Ishikawa (cell line): ENCODE measurements around the gene GRM2.

Source experiments
- CEBPB ChIP-seq: IDR thresholded peaks from 2 replicates; pipeline ENCODE4 v1.6.1; 2012
- CREB1 ChIP-seq: IDR thresholded peaks from 2 replicates; pipeline ENCODE4 v1.6.1; 2012; ENCODE audit warnings: low read depth
- EP300 ChIP-seq: IDR thresholded peaks from 2 replicates; pipeline ENCODE4 v1.6.1; 2012; ENCODE audit warnings: borderline replicate concordance
- FOXM1 ChIP-seq: IDR thresholded peaks from 2 replicates; pipeline ENCODE4 v1.6.1; 2012; ENCODE audit warnings: low read depth, borderline replicate concordance
- NFIC ChIP-seq: IDR thresholded peaks from 2 replicates; pipeline ENCODE4 v1.6.1; 2012
- RAD21 ChIP-seq: IDR thresholded peaks from 2 replicates; pipeline ENCODE4 v1.6.1; 2012; ENCODE audit warnings: low read depth
- TAF1 ChIP-seq: IDR thresholded peaks from 2 replicates; pipeline ENCODE4 v1.6.1; 2012; ENCODE audit warnings: low read depth, mild to moderate bottlenecking
- TCF12 ChIP-seq: IDR thresholded peaks from 2 replicates; pipeline ENCODE4 v1.6.1; 2012; ENCODE audit warnings: low read depth
- TEAD4 ChIP-seq: IDR thresholded peaks from 2 replicates; pipeline ENCODE4 v1.6.1; 2012
- YY1 ChIP-seq: IDR thresholded peaks from 2 replicates; pipeline ENCODE4 v1.6.1; 2012; ENCODE audit warnings: low read depth
- ZBTB7A ChIP-seq: IDR thresholded peaks from 2 replicates; pipeline ENCODE4 v1.6.1; 2012; ENCODE audit warnings: low read depth
- TF ChIP-seq, protein P1 (sequence below): IDR thresholded peaks from 2 replicates; pipeline ENCODE4 v1.6.1; 2012; ENCODE audit warnings: low read depth, mild to moderate bottlenecking
- TF ChIP-seq, protein P2 (sequence below): IDR thresholded peaks from 2 replicates; pipeline ENCODE4 v1.6.1; 2012
- TF ChIP-seq, protein P3 (sequence below): IDR thresholded peaks from 2 replicates; pipeline ENCODE4 v1.6.1; 2012

DNA sequence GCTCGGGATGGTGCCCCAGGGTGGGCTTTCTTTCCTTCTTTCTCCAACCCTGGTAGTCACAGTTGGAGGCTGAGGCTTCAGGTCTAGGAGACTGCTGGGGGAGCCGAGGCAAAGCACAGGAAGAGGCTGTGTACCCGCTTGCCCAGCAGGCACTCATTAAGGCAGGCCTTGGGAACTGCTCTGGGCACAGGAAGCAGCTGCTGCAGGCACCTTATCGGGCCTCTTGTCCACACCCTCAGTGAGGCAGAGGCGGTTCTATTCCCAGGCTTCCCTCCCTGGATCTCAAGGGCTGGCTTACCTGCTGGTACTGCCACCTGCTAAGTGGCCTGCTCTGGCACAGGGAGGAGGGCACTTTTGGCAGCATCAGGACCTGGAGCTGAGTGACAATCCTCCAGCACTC is 15.8 kb upstream of the GRM2 start:
- TF ChIP-seq TEAD4, result no peak
- no peak for TF ChIP-seq RAD21
- no peak for TF ChIP-seq EP300
- TF ChIP-seq, protein P1, sequence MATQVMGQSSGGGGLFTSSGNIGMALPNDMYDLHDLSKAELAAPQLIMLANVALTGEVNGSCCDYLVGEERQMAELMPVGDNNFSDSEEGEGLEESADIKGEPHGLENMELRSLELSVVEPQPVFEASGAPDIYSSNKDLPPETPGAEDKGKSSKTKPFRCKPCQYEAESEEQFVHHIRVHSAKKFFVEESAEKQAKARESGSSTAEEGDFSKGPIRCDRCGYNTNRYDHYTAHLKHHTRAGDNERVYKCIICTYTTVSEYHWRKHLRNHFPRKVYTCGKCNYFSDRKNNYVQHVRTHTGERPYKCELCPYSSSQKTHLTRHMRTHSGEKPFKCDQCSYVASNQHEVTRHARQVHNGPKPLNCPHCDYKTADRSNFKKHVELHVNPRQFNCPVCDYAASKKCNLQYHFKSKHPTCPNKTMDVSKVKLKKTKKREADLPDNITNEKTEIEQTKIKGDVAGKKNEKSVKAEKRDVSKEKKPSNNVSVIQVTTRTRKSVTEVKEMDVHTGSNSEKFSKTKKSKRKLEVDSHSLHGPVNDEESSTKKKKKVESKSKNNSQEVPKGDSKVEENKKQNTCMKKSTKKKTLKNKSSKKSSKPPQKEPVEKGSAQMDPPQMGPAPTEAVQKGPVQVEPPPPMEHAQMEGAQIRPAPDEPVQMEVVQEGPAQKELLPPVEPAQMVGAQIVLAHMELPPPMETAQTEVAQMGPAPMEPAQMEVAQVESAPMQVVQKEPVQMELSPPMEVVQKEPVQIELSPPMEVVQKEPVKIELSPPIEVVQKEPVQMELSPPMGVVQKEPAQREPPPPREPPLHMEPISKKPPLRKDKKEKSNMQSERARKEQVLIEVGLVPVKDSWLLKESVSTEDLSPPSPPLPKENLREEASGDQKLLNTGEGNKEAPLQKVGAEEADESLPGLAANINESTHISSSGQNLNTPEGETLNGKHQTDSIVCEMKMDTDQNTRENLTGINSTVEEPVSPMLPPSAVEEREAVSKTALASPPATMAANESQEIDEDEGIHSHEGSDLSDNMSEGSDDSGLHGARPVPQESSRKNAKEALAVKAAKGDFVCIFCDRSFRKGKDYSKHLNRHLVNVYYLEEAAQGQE, result no peak
- TF ChIP-seq, protein P2, sequence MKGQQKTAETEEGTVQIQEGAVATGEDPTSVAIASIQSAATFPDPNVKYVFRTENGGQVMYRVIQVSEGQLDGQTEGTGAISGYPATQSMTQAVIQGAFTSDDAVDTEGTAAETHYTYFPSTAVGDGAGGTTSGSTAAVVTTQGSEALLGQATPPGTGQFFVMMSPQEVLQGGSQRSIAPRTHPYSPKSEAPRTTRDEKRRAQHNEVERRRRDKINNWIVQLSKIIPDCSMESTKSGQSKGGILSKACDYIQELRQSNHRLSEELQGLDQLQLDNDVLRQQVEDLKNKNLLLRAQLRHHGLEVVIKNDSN, result no peak
- no peak for TF ChIP-seq FOXM1
- no peak for TF ChIP-seq YY1
- TF ChIP-seq TCF12, result no peak
- TF ChIP-seq CEBPB, result no peak
- TF ChIP-seq CREB1, result no peak
- TF ChIP-seq NFIC, result no peak
- TF ChIP-seq TAF1, result no peak
- TF ChIP-seq, protein P3, sequence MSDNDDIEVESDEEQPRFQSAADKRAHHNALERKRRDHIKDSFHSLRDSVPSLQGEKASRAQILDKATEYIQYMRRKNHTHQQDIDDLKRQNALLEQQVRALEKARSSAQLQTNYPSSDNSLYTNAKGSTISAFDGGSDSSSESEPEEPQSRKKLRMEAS, result no peak
- TF ChIP-seq ZBTB7A, result no peak
